Right hindlimb (tissue), 1 donor: ENCODE results near the gene PAXX.
"Not testable (repeated sequence)": the region's sequence is repeated elsewhere in the genome, so short reads cannot be mapped to it uniquely, and the experiment has no call there.

Experiments
- DNase-seq: peaks from one replicate; pipeline ENCODE4 v3.0.0-alpha.2; 2018

Gene PAXX

GRCh38 chr9:136983167-136983566, 9.1 kb upstream of the PAXX start:
- no peak for DNase-seq

GRCh38 chr9:136983656-136984314, 8.4 kb upstream of the PAXX start:
- DNase-seq, result no peak

- no peak for DNase-seq
Measured at GRCh38 chr9:136984464-136985026, 7.7 kb upstream of the PAXX start.

- no peak for DNase-seq
Measured at GRCh38 chr9:136985027-136985602, 7.1 kb upstream of the PAXX start.

GRCh38 chr9:136985853-136986252, 6.4 kb upstream of the PAXX start:
- no peak for DNase-seq

GRCh38 chr9:136988872-136989271, 3.4 kb upstream of the PAXX start:
- no peak for DNase-seq

GRCh38 chr9:136990242-136990911, 1.8 kb upstream of the PAXX start:
- DNase-seq, result no peak

GRCh38 chr9:136992819-136993369, 672 bp downstream of the PAXX start:
- no peak for DNase-seq

- no peak for DNase-seq
Measured at GRCh38 chr9:136994180-136994887, 2.1 kb downstream of the PAXX start.

- no peak for DNase-seq
Measured at GRCh38 chr9:136994888-136995230, 2.6 kb downstream of the PAXX start.

GRCh38 chr9:136995362-136995761, 3.1 kb downstream of the PAXX start:
- no peak for DNase-seq

GRCh38 chr9:136995772-136996311, 3.6 kb downstream of the PAXX start:
- DNase-seq, result no peak

- DNase-seq, result no peak
Measured at GRCh38 chr9:136996361-136997292, 4.4 kb downstream of the PAXX start, which contains the start of gene CLIC3. CLIC3 (minus strand) TSS chr9:136996568; CDS start chr9:136996543, 25 bp downstream.

GRCh38 chr9:136997371-136997770, 5.1 kb downstream of the PAXX start:
- no peak for DNase-seq

- DNase-seq, result no peak
Measured at GRCh38 chr9:136997830-136998234, 5.6 kb downstream of the PAXX start.

- no peak for DNase-seq
Measured at GRCh38 chr9:137000177-137000930, 8.1 kb downstream of the PAXX start.

- DNase-seq, result no peak
Measured at GRCh38 chr9:137001857-137002645, 9.8 kb downstream of the PAXX start.

- no peak for DNase-seq
Measured at GRCh38 chr9:137002646-137003041, 10.4 kb downstream of the PAXX start.

GRCh38 chr9:137004285-137004684, 12.1 kb downstream of the PAXX start:
- DNase-seq, result not testable (repeated sequence)
